Left forelimb (tissue), 1 donor: ENCODE measurements around the gene CCDC85A.

Experiments used
- DNase-seq: peaks from one replicate; pipeline ENCODE4 v3.0.0-alpha.2; 2018; ENCODE audit warnings: low spot score

The CCDC85A gene

DNA sequence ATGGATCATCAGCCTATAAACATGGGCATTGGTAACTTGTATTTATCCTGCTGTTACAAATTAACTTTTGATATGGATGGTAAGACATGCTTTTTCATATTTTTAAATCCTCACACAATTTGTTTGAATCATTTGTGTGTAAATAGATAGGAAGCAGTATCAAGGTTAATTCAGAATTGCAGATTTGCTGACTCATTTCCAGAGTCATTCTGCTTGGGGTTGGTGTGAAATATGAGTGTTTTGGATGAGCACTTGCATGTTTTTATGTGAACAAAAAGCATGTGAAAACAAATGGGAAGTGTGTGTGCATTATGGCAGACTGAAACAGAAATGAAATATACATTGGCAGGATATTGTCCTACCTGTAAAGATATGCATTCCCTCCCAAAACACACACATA lies 11.8 kb downstream of the CCDC85A start:
- no peak for DNase-seq

DNA sequence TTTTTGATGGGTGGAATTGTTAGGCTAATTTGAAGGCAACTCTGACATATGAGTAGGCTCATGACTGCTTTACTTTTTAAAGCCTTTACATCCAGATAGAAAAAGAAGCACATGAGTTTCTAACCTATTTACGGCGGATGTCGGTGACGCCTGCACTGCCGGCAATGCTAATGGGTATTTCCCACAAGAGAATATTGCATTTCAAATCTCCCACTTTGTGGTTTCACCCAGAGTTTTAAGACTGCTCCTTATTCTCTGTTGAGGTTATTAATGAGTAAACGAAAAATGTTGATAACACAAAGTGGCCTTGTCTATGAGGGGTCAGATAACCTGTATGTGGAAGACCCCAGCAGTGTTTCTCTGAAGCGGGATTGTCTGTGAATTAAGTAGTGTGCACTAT lies 14.0 kb downstream of the CCDC85A start:
- no peak for DNase-seq

DNA sequence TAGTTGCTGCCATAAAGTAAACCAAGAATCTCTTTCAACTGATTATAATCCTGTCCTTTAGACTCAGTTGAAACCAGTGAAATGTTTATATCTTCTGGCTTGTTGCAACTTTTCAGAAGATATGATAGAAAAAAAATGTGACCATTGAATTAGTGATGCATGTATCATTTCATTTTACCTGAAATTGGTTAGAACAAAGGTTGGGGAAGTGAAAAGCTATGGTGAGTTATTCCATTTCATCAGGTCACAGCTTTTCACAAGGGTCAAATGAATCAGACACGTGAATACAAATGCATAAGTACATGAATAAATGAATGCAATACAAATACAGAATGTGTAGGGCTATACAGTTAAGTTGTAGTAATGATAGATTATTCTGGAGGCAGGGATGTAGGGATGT lies 15.1 kb downstream of the CCDC85A start:
- DNase-seq, result no peak

DNA sequence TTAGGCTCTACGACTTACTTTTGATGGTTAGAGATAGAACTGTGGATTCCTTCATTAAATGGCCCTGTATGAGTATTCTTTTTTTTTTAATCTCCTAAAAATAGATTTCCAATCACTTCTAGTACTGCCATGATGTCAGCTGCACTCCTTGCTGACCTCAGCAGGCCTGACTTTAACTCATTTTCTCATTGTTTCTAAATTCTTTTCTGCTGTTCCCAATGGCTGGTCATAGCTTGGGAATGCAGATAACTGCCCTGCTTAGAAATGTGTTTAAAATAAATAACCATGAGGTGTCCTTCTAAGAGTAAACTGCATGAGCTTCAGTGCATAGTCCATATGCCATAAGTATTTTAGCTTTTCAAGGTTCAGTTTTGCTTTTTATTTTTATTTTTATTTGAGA lies 15.7 kb downstream of the CCDC85A start:
- no peak for DNase-seq

DNA sequence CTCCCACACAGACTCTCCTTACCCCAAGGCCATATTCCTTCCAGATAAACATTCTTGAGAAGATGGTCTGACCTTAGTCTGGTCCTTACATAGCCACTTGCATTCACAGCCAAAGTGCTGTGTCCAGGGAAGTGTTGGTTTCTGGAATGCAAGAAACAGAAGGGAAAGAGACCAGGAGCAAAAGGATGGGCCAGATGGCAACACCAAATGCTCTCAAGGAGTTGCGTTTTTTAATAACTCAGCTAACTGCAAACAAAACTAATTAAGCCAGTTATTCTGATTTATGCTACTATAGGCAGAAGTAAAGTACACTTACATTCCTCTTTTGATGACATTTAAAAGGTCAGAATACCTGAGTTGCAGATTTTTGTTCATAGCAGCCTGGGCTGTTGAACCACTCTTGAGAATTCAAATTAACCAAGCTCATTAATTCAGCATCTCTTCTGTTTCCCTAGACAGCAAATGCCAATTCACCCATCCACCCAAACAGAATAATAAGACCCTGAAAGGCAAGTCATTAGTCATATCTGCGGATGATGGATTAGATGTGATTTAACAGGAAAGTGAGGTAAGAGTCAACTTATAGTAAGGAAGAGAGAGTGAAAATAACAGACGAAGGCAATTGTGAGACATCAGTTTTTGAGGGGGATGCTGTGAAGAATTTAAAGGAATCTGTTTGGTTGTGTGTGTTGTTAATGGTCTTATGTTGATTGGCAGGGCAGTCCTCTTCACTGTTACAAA lies 18.8 kb downstream of the CCDC85A start:
- DNase-seq, result no peak

DNA sequence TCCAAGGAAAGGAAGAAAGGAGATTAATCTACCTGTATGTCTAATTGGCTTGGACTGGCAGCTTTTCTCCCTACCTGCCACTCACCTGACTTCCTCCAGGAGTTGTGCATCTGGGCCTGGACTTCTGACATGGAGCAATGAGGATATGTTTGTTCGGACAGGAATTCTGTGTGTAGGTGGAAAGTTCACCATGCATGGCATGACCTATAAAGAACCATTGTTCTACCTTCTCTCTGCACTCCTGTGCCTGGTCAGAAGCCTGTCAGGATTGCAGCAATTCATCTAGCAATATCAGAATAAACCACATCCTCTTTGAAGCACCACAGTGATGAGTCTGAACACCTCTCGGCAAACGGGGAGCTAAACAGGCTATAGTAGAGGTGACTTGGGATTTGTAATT lies 20.8 kb downstream of the CCDC85A start:
- no peak for DNase-seq

DNA sequence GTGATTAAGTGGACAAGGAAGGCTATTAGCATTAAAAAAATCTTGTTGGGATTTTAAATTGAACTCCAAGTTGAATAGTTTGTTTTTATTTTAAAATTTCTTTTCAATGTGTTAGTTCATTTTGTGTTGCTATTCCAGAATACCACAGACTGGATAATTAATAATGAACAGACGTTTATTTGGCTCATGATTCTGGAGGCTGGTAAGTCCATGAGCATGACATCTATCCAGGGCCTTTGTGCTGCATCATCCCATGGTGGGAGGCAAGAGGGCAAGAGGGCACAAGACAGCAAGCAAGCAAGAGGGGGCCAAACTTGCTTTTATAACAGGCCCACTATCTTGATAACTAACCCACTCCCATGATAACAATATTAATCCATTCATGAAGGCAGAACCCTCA lies 22.5 kb downstream of the CCDC85A start:
- DNase-seq, result no peak

DNA sequence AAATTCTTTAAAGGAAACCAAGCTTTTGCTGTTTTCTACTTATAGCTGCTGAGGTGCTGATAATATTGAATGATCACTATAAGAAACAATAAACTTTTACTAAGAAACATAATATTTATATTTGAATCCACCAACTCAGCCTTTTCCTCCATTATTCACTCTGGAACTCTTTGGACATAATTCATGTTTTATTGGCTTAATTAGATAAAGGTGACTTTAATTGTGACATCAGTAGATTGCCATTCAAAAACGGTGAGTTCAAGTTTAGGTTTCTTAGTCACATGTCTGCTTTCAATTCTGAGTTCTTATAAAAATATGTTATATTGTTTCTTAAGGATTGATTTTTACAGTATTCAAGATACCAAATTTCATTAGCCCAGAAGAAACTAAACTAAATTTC lies 24.0 kb downstream of the CCDC85A start:
- DNase-seq, result no peak

DNA sequence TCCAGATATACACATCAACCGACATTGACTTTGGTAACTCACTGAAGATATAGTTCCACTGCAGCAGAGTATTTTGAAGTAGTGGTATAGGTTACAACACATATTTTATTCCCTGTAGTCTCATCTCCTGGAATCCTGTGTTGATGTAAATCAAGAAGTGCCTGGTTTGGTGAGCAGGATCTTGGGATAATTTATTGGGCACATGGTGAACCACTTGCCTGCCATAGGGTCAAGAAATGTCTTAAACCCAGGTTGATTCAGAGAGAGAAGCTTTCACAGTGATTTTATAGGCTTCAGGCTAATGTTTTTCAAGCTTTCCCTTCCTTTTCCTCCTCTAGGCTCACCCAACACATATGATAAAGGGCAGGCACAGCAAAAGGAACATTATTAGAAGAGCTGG lies 24.6 kb downstream of the CCDC85A start:
- DNase-seq, result no peak

DNA sequence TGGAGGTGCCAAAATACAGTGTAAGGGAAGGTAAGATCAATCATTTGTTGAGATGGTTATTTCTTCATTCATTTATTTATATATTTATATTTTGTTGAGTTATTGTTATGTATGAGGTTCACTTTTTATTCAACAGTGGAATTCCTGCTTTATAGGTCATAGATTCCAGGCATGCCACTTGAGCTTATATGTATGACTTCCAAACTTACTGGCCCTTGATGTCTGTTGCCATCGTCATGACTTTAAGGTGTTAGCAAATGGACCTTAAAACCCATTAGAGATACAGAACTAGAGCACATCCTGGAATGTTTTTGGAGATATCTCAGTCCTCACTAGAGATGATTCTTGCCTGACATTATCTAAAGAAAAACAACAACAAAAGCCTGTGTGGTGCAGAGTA lies 25.9 kb downstream of the CCDC85A start:
- DNase-seq, result no peak

DNA sequence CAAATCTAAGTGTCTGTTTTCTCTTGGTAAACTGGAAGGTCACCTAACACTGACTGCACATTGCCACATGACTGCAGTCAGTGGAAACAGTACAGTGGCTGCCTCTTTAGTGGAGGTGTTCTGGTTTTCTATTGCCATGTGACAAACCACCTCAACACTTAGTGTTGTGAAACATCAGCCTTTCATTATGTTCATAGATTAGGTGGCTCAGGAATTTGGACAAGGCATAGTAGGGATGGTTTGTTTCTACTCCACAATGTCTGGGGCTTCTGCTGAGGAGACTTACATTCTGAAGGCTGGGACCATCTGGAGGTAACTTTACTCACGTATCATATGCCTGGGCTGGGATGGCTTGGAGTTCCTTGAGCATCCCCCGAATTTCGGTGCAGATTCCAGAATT lies 26.5 kb downstream of the CCDC85A start:
- no peak for DNase-seq

DNA sequence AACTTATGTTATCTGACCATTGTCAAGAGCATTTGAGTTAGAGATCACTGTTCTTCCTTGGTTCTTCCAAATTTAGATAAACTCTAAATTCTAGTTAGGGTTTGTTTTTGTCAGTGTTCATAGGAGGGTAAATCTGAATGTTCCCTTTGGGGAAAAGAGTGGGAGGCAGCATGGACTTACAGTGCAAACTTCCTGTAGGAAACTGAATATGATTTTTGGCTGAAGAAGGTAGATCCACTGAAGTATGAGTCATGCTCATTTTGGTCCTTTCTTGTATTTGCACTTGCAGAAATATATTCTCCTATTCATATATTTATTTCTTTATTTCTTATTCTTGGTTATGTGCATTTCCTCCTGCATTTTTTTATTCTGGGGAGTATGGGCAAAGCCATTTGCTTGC lies 27.3 kb downstream of the CCDC85A start:
- DNase-seq, result no peak

DNA sequence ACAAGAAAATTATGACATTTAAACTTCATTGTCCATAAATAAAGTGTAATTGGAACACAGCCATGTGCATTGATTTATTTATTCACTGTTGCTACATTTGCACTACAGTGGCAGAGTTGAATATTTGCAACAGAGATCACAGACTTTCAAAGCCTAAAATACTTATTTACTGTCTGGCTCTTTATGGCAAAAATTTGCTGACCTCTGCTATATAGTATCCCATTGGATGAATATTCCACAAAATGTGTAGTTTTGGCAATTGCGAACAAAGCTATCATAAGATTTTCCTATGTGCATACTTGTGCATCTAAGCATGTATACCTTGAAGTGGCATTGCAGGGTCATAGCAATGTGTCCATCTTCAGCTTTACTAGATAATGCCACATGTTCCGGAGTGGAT lies 32.1 kb downstream of the CCDC85A start:
- DNase-seq, result no peak

DNA sequence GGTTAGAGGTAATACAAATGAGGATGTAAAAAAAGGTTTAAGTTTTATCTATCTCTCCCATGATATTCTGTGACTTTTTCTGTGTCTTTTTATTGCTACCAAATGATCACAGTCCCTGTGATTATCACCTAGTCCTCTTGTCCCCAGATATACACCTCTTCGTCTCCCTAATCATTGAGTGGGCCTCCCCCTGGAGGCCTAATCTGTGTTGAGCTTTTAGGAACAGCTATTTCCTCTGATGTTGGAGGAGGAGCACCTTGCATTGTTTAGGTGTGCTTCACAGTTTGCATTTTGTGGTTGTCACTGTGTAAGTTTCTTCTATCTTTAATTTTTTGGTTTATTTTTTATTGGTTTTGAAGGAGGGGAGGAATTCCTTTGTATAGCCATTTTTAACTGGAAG lies 33.3 kb downstream of the CCDC85A start:
- no peak for DNase-seq

DNA sequence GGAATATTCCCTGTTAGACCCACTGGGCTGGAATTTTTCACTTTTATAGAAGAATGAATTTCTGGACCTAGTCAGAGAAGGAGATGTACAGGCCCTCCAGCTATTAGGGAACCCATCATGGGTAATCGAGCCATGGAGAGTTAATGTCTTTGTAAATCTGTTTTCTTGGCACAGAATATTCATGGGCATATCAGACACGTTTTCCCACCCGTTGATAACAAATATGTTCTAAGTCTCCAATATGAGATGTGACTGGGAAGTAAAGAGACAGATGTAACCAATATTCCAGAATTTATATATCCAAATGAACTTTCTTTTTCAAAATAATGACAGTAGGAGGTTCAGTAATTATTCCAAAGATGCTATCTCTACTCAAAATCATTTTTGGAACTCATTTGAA lies 38.7 kb downstream of the CCDC85A start:
- DNase-seq, result no peak

DNA sequence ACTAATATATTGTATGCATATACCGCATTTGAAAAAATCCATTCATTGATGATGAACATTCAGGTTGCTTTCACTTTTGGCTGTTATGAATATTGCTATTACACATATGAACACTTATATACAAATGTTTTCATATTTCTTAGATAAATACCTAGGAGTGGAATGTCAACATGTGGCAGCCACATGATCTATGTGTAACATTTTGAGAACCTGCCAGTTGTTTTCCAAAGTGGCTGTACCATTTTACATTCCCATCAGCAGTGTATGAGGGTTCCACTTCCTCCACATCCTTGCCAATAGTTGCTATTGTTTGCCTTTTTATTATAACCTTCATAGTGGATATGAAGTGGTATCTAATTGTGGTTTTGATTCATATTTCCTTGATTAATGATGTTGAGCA lies 40.5 kb downstream of the CCDC85A start:
- DNase-seq, result no peak

DNA sequence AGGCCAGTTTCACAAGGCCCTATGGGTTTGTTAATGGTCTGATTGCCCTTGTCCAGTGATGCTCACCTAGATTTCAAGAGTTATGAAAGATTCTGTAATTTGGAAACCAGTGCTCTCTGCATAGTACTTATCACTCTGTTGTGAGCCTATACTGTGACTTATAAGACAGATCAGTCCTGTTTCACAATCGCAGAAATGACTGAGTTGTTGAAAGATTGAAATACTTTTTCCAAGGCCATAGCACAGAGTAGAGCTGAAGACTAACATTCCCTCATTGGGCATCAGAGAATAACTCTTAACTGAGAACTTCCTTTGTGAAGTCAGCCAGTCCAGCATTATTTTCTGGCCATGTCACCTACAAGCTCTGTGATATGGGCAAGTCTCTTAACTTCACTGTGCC lies 44.0 kb downstream of the CCDC85A start:
- no peak for DNase-seq

DNA sequence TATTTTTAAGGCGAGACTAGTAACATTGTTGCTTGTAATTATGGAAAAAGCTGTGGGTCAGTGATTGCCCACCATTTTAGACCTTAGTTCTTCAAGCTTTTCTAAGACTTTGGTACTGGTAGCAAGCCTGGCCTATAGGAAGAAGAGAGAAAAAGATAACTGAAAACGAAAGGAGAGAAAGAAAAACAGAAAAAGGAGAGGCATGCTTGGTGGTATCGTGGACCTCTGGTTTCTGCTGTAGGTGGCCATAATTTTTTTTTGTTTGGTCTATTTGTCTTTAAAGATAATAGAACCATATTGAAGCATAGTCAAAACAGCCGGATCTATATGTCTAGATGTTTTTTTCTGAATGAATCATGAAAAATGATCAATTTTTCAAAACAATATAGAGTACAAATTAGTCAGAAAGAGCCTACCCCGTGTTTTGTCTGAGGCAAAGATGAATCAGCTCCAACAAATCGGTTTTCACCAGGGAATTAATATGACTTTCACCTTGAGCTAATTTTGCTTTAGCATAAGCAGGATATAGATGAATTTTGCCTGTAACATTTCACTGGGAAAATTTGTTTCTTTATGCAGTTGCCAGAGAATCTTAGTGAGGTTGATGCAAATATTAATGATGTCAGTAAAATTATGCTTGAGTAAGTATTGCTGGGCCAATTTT lies 45.7 kb downstream of the CCDC85A start:
- no peak for DNase-seq

DNA sequence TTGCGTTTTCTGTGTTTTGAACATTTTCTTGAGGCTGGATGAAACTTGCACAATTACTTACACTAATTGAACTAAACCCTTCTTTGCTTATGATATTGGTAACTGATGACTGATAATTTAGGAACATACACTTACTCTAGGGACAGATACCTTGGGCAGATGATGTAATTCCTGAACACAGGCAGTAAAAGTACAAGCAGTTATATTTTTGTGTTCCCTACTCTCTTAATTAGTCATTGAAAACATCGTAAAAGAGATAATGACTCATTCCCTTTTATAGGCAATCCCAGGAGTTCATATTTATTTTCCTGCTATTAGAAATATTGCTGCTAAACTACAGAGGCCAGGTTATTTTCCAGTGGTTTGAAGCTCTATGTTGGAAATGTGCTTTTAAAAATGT lies 46.4 kb downstream of the CCDC85A start:
- no peak for DNase-seq

DNA sequence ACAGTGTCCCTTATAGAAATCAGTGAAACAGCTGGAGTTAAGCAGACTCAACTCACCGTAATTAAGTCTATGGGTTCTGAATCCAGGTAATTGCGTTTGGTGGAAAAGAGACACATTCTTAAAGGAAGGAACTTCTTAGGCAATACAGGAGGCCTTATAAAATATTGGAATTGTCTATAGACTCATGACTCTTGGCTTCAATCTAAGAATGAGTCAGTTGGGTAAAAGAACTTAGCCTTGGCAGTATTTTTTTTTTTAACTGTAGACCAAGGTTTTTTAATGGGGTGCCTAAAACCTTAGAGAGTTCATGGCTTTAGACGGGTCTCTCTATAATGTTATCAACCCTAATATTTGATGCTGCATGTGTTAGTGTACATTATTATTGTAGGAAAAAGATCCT lies 47.6 kb downstream of the CCDC85A start:
- DNase-seq, result no peak

DNA sequence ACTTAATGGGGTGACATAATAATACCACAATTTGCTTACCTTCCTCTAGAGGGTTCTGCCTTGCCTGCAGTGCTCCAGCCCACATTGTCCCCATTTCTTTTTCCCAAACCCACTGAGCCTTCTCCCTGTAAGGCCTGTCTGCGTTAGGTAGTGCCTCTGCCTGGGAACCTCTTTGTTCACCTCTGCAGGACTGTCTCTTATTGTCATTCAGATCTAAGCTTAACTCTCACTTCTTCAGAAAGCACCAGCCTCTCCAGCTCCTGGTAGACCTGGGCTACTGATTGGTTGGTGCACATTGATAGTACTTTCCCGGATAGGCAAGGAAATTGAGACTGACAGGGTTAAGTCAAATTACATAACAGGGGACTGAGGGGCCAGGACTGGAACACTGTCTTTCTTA lies 49.1 kb downstream of the CCDC85A start:
- no peak for DNase-seq

DNA sequence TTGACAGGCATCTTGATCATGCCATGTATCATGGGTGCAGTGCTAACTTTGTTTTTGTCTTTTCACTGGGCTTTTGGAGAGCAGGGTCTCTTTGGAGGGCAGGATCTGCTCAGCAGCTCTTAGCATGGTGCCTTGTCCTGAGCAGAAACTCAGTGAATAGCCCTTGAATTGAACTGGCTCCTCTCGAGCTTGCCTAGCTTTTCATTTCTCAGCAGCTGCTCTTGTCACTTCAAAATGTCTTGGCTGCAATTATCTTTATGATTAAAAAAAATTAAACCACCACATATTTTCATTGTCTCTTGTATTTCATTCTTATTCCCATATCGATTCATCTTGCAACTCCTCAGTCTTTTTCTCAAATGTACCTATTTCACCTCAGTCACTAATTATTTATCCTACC lies 50.5 kb downstream of the CCDC85A start:
- DNase-seq, result no peak

DNA sequence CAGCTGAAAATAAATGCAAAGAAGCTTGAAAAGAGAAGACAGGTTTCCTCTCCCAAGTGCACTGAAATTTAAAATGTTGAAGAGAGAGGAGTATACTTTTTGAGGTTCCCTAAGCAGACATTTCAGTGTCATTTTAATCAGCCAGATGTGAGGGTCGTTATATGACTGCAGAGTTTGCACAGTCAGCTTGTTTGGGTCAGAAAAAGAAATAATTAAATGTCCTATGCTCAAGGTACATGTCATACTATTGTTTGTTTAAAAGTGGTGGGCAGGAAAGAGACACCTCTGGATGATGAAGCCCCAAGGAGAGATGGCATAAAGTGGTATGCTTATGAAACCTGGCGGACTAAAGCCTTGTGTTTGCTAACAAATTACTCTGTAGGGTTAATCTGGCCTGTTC lies 55.2 kb downstream of the CCDC85A start:
- DNase-seq, result no peak

DNA sequence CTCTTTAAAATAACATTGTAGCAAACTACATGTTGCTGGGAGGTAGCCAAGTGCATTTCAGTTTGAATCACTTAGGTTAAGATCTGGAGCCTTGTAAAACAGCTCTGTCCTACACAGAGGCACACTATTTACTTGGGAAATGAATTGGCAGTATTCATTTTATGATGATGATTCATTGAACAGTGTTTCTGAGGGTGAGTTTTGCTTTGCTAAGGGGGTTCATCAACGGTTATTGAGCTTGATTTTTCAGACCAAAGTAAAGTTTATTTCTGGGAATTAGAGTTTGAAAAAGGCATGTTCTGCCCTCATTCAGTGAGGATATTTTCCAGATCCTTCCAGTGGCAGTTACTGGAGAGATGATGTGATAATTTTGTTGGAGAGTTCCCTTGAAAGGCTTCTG lies 55.6 kb downstream of the CCDC85A start:
- DNase-seq, result no peak
